Hepatic stellate cell (primary cell): ENCODE measurements around the gene FNBP1L.

ENCODE experiments used
- DNase-seq: peaks from one replicate; pipeline ENCODE4 v3.0.0; 2011; ENCODE audit warnings: low spot score

The FNBP1L gene

GRCh38 chr1:93592551-93592949 is 144.6 kb downstream of the FNBP1L start:
- DNase-seq, result no peak

- no peak for DNase-seq
These were observed 146.1 kb downstream of the FNBP1L start for GRCh38 chr1:93593854-93594602.

- DNase-seq, result no peak
These were observed 146.6 kb downstream of the FNBP1L start for GRCh38 chr1:93594603-93594880.

- DNase-seq, result peak; percentile 58
These were observed 147.3 kb downstream of the FNBP1L start for GRCh38 chr1:93595266-93595665.

- no peak for DNase-seq
These were observed 147.8 kb downstream of the FNBP1L start for GRCh38 chr1:93595743-93596142.

GRCh38 chr1:93596329-93597089 is 148.6 kb downstream of the FNBP1L start:
- DNase-seq, result no peak

- no peak for DNase-seq
These were observed 149.8 kb downstream of the FNBP1L start for GRCh38 chr1:93597709-93598108.

GRCh38 chr1:93598396-93598795 is 150.5 kb downstream of the FNBP1L start:
- DNase-seq, result no peak

- DNase-seq, result no peak
These were observed 151.0 kb downstream of the FNBP1L start for GRCh38 chr1:93598861-93599439.

- no peak for DNase-seq
These were observed 151.6 kb downstream of the FNBP1L start for GRCh38 chr1:93599479-93599878.

- DNase-seq, result no peak
These were observed 152.7 kb downstream of the FNBP1L start for GRCh38 chr1:93600663-93601062.

- DNase-seq, result no peak
These were observed 153.8 kb downstream of the FNBP1L start for GRCh38 chr1:93601686-93602085.

GRCh38 chr1:93602101-93602500 is 154.2 kb downstream of the FNBP1L start:
- DNase-seq, result no peak

- no peak for DNase-seq
These were observed 155.2 kb downstream of the FNBP1L start for GRCh38 chr1:93603106-93603505.

GRCh38 chr1:93603601-93604000 is 155.7 kb downstream of the FNBP1L start:
- DNase-seq, result no peak
